ENCODE data around the gene IGFBP7.

IGFBP7 gene

GRCh38 chr4:57153207-57153606 lies 43.0 kb upstream of the IGFBP7 start:
- H3K27ac ChIP-seq = no peak overlapping the region

GRCh38 chr4:57151481-57151880 lies 41.3 kb upstream of the IGFBP7 start:
- H3K27me3 ChIP-seq (ENCODE audit: control insufficient read depth, insufficient read depth, low read length) = no peaks in the 10 kb centered on the region
- H3K9me3 ChIP-seq (ENCODE audit: control insufficient read depth, low read length) = no peaks in the 10 kb centered on the region
- H3K4me2 ChIP-seq (ENCODE audit: low read length) = no peak overlapping the region
- H3K36me3 ChIP-seq (ENCODE audit: control insufficient read depth, insufficient read depth, low read length) = no peaks in the 10 kb centered on the region
- no peak overlapping the region for H3K4me3 ChIP-seq (ENCODE audit: low read depth, low read length)
- TF ChIP-seq CTCF (IDR thresholded peaks at IDR 0.05) = no peak
- H2AFZ ChIP-seq = no peak overlapping the region
- no peak overlapping the region for H3K9ac ChIP-seq
- no peaks in the 10 kb centered on the region for H3K79me2 ChIP-seq
- H3K27ac ChIP-seq = no peak overlapping the region
- no peaks in the 10 kb centered on the region for H3K4me1 ChIP-seq

More at GRCh38 chr4:57153207-57153606, 43.0 kb upstream of the IGFBP7 start:
- TF ChIP-seq CTCF (IDR thresholded peaks at IDR 0.05) = no peak
- H3K9me3 ChIP-seq (ENCODE audit: control insufficient read depth, low read length) = no peaks in the 10 kb centered on the region
- no peaks in the 10 kb centered on the region for H3K36me3 ChIP-seq (ENCODE audit: control insufficient read depth, insufficient read depth, low read length)
- no peak overlapping the region for H3K4me3 ChIP-seq (ENCODE audit: low read depth, low read length)
- H3K4me1 ChIP-seq = no peaks in the 10 kb centered on the region
- no peak overlapping the region for H2AFZ ChIP-seq
- no peak overlapping the region for H3K9ac ChIP-seq
- no peaks in the 10 kb centered on the region for H3K79me2 ChIP-seq
- H3K27me3 ChIP-seq (ENCODE audit: control insufficient read depth, insufficient read depth, low read length) = no peaks in the 10 kb centered on the region
- no peak overlapping the region for H3K4me2 ChIP-seq (ENCODE audit: low read length)

GRCh38 chr4:57149833-57150232 lies 39.6 kb upstream of the IGFBP7 start:
- Histone ChIP-seq H3K4me3 (ENCODE audit: low read depth, low read length) (no peak overlapping the region), H2AFZ (no peak overlapping the region), H3K79me2 (no peaks in the 10 kb centered on the region), H3K27me3 (ENCODE audit: control insufficient read depth, insufficient read depth, low read length) (no peaks in the 10 kb centered on the region), H3K9me3 (ENCODE audit: control insufficient read depth, low read length) (no peaks in the 10 kb centered on the region), H3K4me2 (ENCODE audit: low read length) (no peak overlapping the region), H3K36me3 (ENCODE audit: control insufficient read depth, insufficient read depth, low read length) (no peaks in the 10 kb centered on the region), H3K27ac (no peak overlapping the region), H3K9ac (no peak overlapping the region), H3K4me1 (no peaks in the 10 kb centered on the region)
- TF ChIP-seq CTCF (IDR thresholded peaks at IDR 0.05) = no peak

GRCh38 chr4:57148831-57149505 lies 38.8 kb upstream of the IGFBP7 start:
- Histone ChIP-seq H3K4me2 (ENCODE audit: low read length) (no peak overlapping the region), H3K9me3 (ENCODE audit: control insufficient read depth, low read length) (no peaks in the 10 kb centered on the region), H3K27me3 (ENCODE audit: control insufficient read depth, insufficient read depth, low read length) (no peaks in the 10 kb centered on the region), H3K4me3 (ENCODE audit: low read depth, low read length) (no peak overlapping the region), H3K4me1 (no peaks in the 10 kb centered on the region), H2AFZ (no peak overlapping the region), H3K9ac (no peak overlapping the region), H3K79me2 (no peaks in the 10 kb centered on the region), H3K27ac (no peak overlapping the region), H3K36me3 (ENCODE audit: control insufficient read depth, insufficient read depth, low read length) (no peaks in the 10 kb centered on the region)
- TF ChIP-seq CTCF (IDR thresholded peaks at IDR 0.05) = no peak

- TF ChIP-seq CTCF (IDR thresholded peaks at IDR 0.05) = no peak
- Histone ChIP-seq H3K9me3 (ENCODE audit: control insufficient read depth, low read length) (no peaks in the 10 kb centered on the region), H3K4me2 (ENCODE audit: low read length) (no peak overlapping the region), H3K9ac (no peak overlapping the region), H3K4me1 (no peaks in the 10 kb centered on the region), H3K79me2 (no peaks in the 10 kb centered on the region), H3K27ac (no peak overlapping the region), H3K36me3 (ENCODE audit: control insufficient read depth, insufficient read depth, low read length) (no peaks in the 10 kb centered on the region), H2AFZ (no peak overlapping the region), H3K4me3 (ENCODE audit: low read depth, low read length) (no peak overlapping the region), H3K27me3 (ENCODE audit: control insufficient read depth, insufficient read depth, low read length) (no peaks in the 10 kb centered on the region)
Measured at GRCh38 chr4:57148177-57148576, 38.0 kb upstream of the IGFBP7 start.
